ENCODE data around the gene ITGA6.

The ITGA6 gene

GRCh38 chr2:172445851-172446250, 18.5 kb downstream of the ITGA6 start:
- H3K27me3 Mint-ChIP-seq = no peaks in the 10 kb centered on the region

GRCh38 chr2:172446474-172447063, 19.2 kb downstream of the ITGA6 start:
- Mint-ChIP-seq H3K36me3 (peaks cover 7% of the 10 kb centered on the region), H3K4me3 (no peak overlapping the region), H3K27me3 (no peaks in the 10 kb centered on the region), H3K4me1 (ENCODE audit: low read depth) (peaks cover 77% of the 10 kb centered on the region), H3K27ac (peak overlapping the region; percentile 34), H3K9me3 (ENCODE audit: low read depth) (no peaks in the 10 kb centered on the region)

More at GRCh38 chr2:172445851-172446250, 18.5 kb downstream of the ITGA6 start:
- Mint-ChIP-seq H3K27ac (peak overlapping the region; percentile 54), H3K9me3 (ENCODE audit: low read depth) (no peaks in the 10 kb centered on the region), H3K4me3 (peak overlapping the region; percentile 27), H3K36me3 (peaks cover 5% of the 10 kb centered on the region), H3K4me1 (ENCODE audit: low read depth) (peaks cover 78% of the 10 kb centered on the region)

GRCh38 chr2:172447811-172448493, 20.6 kb downstream of the ITGA6 start:
- H3K36me3 Mint-ChIP-seq = peaks cover 9% of the 10 kb centered on the region
- H3K27me3 Mint-ChIP-seq = no peaks in the 10 kb centered on the region
- peaks cover 77% of the 10 kb centered on the region for H3K4me1 Mint-ChIP-seq (ENCODE audit: low read depth)
- peak overlapping the region; percentile 41 for H3K27ac Mint-ChIP-seq
- H3K9me3 Mint-ChIP-seq (ENCODE audit: low read depth) = no peaks in the 10 kb centered on the region
- H3K4me3 Mint-ChIP-seq = peak overlapping the region; percentile 13

GRCh38 chr2:172448544-172449267, 21.3 kb downstream of the ITGA6 start:
- Mint-ChIP-seq H3K9me3 (ENCODE audit: low read depth) (no peaks in the 10 kb centered on the region), H3K4me1 (ENCODE audit: low read depth) (peaks cover 75% of the 10 kb centered on the region), H3K4me3 (no peak overlapping the region), H3K27ac (peak overlapping the region; percentile 42), H3K27me3 (no peaks in the 10 kb centered on the region), H3K36me3 (peaks cover 12% of the 10 kb centered on the region)

GRCh38 chr2:172449911-172450550, 22.6 kb downstream of the ITGA6 start:
- Mint-ChIP-seq H3K9me3 (ENCODE audit: low read depth) (no peaks in the 10 kb centered on the region), H3K4me1 (ENCODE audit: low read depth) (peaks cover 80% of the 10 kb centered on the region), H3K36me3 (peaks cover 12% of the 10 kb centered on the region), H3K4me3 (peak overlapping the region; percentile 21), H3K27me3 (no peaks in the 10 kb centered on the region), H3K27ac (peak overlapping the region; percentile 70)

GRCh38 chr2:172451923-172452322, 24.5 kb downstream of the ITGA6 start:
- no peak overlapping the region for H3K4me3 Mint-ChIP-seq
- H3K4me1 Mint-ChIP-seq (ENCODE audit: low read depth) = peaks cover 85% of the 10 kb centered on the region
- H3K27me3 Mint-ChIP-seq = no peaks in the 10 kb centered on the region
- no peak overlapping the region for H3K27ac Mint-ChIP-seq
- peaks cover 12% of the 10 kb centered on the region for H3K36me3 Mint-ChIP-seq
- H3K9me3 Mint-ChIP-seq (ENCODE audit: low read depth) = no peaks in the 10 kb centered on the region

- H3K9me3 Mint-ChIP-seq (ENCODE audit: low read depth) = no peaks in the 10 kb centered on the region
- peaks cover 12% of the 10 kb centered on the region for H3K36me3 Mint-ChIP-seq
- H3K4me1 Mint-ChIP-seq (ENCODE audit: low read depth) = peaks cover 83% of the 10 kb centered on the region
- no peaks in the 10 kb centered on the region for H3K27me3 Mint-ChIP-seq
- peak overlapping the region; percentile 6 for H3K27ac Mint-ChIP-seq
- no peak overlapping the region for H3K4me3 Mint-ChIP-seq
These were observed 25.5 kb downstream of the ITGA6 start for GRCh38 chr2:172452845-172453244.

GRCh38 chr2:172454404-172455120, 27.2 kb downstream of the ITGA6 start:
- H3K36me3 Mint-ChIP-seq = peaks cover 8% of the 10 kb centered on the region
- H3K4me1 Mint-ChIP-seq (ENCODE audit: low read depth) = peaks cover 83% of the 10 kb centered on the region
- H3K27ac Mint-ChIP-seq = peak overlapping the region; percentile 58
- no peaks in the 10 kb centered on the region for H3K27me3 Mint-ChIP-seq
- no peak overlapping the region for H3K4me3 Mint-ChIP-seq
- H3K9me3 Mint-ChIP-seq (ENCODE audit: low read depth) = no peaks in the 10 kb centered on the region

GRCh38 chr2:172455121-172455515, 27.7 kb downstream of the ITGA6 start:
- peaks cover 85% of the 10 kb centered on the region for H3K4me1 Mint-ChIP-seq (ENCODE audit: low read depth)
- no peak overlapping the region for H3K4me3 Mint-ChIP-seq
- peaks cover 8% of the 10 kb centered on the region for H3K36me3 Mint-ChIP-seq
- no peaks in the 10 kb centered on the region for H3K9me3 Mint-ChIP-seq (ENCODE audit: low read depth)
- H3K27me3 Mint-ChIP-seq = no peaks in the 10 kb centered on the region
- H3K27ac Mint-ChIP-seq = peak overlapping the region; percentile 58

GRCh38 chr2:172456002-172456401, 28.6 kb downstream of the ITGA6 start:
- H3K9me3 Mint-ChIP-seq (ENCODE audit: low read depth) = no peaks in the 10 kb centered on the region
- H3K27ac Mint-ChIP-seq = peak overlapping the region; percentile 81
- peaks cover 90% of the 10 kb centered on the region for H3K4me1 Mint-ChIP-seq (ENCODE audit: low read depth)
- H3K36me3 Mint-ChIP-seq = peaks cover 8% of the 10 kb centered on the region
- no peaks in the 10 kb centered on the region for H3K27me3 Mint-ChIP-seq
- H3K4me3 Mint-ChIP-seq = no peak overlapping the region

GRCh38 chr2:172457536-172457935, 30.1 kb downstream of the ITGA6 start:
- Mint-ChIP-seq H3K4me1 (ENCODE audit: low read depth) (peaks cover 91% of the 10 kb centered on the region), H3K27me3 (no peaks in the 10 kb centered on the region), H3K4me3 (no peak overlapping the region), H3K36me3 (peaks cover 5% of the 10 kb centered on the region), H3K9me3 (ENCODE audit: low read depth) (no peaks in the 10 kb centered on the region), H3K27ac (peak overlapping the region; percentile 35)

GRCh38 chr2:172458561-172459124, 31.3 kb downstream of the ITGA6 start:
- H3K4me1 Mint-ChIP-seq (ENCODE audit: low read depth) = peaks cover 92% of the 10 kb centered on the region
- peak overlapping the region; percentile 59 for H3K27ac Mint-ChIP-seq
- H3K27me3 Mint-ChIP-seq = no peaks in the 10 kb centered on the region

GRCh38 chr2:172460780-172461201, 33.4 kb downstream of the ITGA6 start:
- Mint-ChIP-seq H3K9me3 (ENCODE audit: low read depth) (no peaks in the 10 kb centered on the region), H3K4me1 (ENCODE audit: low read depth) (peaks cover 92% of the 10 kb centered on the region), H3K4me3 (peak overlapping the region; percentile 20), H3K27ac (peak overlapping the region; percentile 64), H3K36me3 (no peaks in the 10 kb centered on the region), H3K27me3 (no peaks in the 10 kb centered on the region)

More at GRCh38 chr2:172458561-172459124, 31.3 kb downstream of the ITGA6 start:
- Mint-ChIP-seq H3K9me3 (ENCODE audit: low read depth) (no peaks in the 10 kb centered on the region), H3K36me3 (peaks cover 1% of the 10 kb centered on the region), H3K4me3 (no peak overlapping the region)
